ENCODE data around the gene PEX7. TPM values are rescaled to one million over a fixed set of nuclear protein-coding genes. Genes with fewer than 3 reads are reported as not detected.
A peak's percentile ranks its signal among the peaks of the same experiment; 100 is the strongest.
"Not testable (repeated sequence)": the region's sequence is repeated elsewhere in the genome, so short reads cannot be mapped to it uniquely, and the experiment has no call there.

The PEX7 gene
- total RNA-seq, 1 donor from 2014 or later: 7.4 TPM

GRCh38 chr6:136790411-136791295, 31.7 kb upstream of the PEX7 start:
- no peak for DNase-seq (ENCODE audit: extremely low read depth, low read depth, low spot score)

DNA sequence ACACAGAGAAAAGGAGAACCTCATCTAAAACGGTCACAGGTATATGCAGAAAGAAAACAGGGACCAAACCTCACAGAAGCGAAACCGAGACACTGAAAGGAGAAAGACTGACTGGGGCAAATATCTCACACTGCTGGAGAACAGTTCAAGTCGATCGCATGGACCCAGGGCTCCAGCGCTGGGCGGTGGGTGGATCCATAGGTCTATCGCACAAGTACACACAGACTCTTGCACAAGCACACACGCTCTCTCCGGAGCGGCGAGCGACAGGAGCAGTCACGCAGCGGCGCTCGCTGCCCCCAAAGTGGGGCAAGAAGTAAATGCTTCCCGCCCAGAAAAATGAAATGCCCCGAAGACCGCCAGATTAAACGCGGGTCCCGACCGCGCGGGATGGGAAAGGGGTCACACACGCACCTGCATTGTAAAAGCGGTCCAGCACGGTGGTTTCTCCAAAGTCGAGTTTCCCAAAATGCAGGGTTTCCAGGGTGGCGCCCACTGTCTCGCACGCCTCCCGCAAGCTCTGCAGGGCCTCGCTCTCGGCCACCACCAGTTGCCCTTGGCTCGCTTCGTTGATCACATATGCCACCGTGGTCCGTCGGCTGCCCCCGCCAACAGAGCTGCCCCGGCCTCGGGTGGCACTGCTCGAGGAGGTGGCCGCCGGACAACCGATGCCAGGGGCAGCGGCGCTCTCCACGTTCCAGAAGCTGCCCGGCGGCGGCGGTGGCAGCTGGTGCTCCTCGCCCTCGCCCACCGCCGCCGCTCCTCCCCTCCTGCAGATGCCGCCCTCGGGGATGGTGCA, 30.9 kb upstream of the PEX7 start:
- DNase-seq (ENCODE audit: extremely low read depth, low read depth, low spot score): no peak

DNA sequence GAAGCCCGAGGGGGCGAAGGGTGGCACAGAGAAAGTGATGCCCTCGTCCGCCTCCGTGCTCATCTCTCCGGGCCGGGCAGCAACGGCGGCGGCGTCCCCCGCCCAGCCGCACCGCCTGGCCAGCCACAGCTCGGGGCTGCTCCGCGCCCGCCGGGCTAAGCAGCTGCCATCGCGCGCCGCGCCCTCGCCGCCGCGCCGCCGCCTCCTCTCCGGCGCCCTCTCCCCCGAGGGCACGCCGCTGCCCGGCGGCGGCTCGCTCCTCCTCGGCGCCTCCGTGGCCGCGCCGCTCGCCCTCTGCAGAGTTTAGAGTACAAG, 30.3 kb upstream of the PEX7 start:
- DNase-seq (ENCODE audit: extremely low read depth, low read depth, low spot score): no peak

GRCh38 chr6:136792410-136793262, 29.8 kb upstream of the PEX7 start, which contains the start of gene MAP3K5:
Gene MAP3K5, minus strand, starts transcription at chr6:136792477. Its CDS starts 320 bp downstream, at chr6:136792157.
- no peak for DNase-seq (ENCODE audit: extremely low read depth, low read depth, low spot score)

- DNase-seq (ENCODE audit: extremely low read depth, low read depth, low spot score): no peak
Observed at GRCh38 chr6:136793363-136793762, 29.0 kb upstream of the PEX7 start.

DNA sequence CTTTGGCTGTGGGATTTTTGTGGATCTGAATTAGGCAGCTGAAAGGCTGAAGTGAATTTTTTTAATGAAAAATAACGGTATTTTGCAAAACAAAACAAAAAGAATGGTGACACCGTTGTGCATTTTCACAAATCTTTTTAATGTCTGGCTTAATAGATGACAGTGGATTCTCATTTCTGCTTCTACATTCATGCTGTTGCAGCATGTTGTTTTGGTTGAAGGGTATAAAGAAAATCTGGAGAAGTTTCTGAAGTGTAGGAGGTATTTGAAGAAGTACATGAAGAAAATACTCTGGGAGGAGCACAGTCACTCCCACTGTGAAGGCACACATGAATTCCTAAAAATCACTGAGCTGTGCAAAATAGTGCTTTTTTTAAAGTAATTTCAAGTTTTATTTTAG, 27.0 kb upstream of the PEX7 start:
- no peak for DNase-seq (ENCODE audit: extremely low read depth, low read depth, low spot score)

- DNase-seq (ENCODE audit: extremely low read depth, low read depth, low spot score): no peak
Observed at GRCh38 chr6:136795996-136796395, 26.4 kb upstream of the PEX7 start.

- DNase-seq (ENCODE audit: extremely low read depth, low read depth, low spot score): no peak
Observed at GRCh38 chr6:136798044-136798443, 24.3 kb upstream of the PEX7 start.

- no peak for DNase-seq (ENCODE audit: extremely low read depth, low read depth, low spot score)
Observed at GRCh38 chr6:136801581-136801980, 20.8 kb upstream of the PEX7 start.

- DNase-seq (ENCODE audit: extremely low read depth, low read depth, low spot score): no peak
Observed at GRCh38 chr6:136803608-136804007, 18.8 kb upstream of the PEX7 start.

- no peak for DNase-seq (ENCODE audit: extremely low read depth, low read depth, low spot score)
Observed at GRCh38 chr6:136809091-136809860, 13.1 kb upstream of the PEX7 start.

GRCh38 chr6:136811272-136811671, 11.1 kb upstream of the PEX7 start:
- DNase-seq (ENCODE audit: extremely low read depth, low read depth, low spot score): no peak

- no peak for DNase-seq (ENCODE audit: extremely low read depth, low read depth, low spot score)
Observed at GRCh38 chr6:136812174-136812573, 10.2 kb upstream of the PEX7 start.

DNA sequence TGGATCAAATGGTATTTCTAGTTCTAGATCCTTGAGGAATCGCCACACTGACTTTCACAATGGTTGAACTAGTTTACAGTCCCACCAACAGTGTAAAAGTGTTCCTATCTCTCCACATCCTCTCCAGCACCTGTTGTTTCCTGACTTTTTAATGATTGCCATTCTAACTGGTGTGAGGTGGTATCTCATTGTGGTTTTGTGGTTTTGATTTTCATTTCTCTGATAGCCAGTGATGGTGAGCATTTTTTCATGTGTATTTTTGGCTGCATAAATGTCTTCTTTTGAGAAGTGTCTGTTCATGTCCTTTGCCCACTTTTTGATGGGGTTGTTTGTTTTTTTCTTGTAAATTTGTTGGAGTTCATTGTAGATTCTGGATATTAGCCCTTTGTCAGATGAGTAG, 6.8 kb upstream of the PEX7 start:
- not testable (repeated sequence) for DNase-seq (ENCODE audit: extremely low read depth, low read depth, low spot score)

DNA sequence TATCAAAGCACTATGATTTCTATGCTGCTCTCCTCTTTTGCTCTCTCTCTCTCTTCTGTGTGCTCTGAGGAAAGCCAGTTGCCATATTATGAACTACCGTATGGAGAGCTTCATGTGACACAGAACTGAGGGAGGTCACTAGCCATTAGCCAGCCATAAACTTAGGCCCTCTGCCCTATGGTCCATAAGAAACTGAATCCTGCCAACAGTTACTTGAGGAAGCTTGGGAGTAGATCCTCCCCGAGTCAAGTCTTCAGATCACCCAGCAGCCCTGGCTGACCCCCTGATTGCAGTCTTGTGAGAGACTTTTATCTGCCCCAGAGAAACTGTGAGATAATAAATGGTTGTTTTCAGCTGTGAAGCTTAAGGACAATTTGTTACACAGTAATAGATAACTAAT, 5.7 kb upstream of the PEX7 start:
- no peak for DNase-seq (ENCODE audit: extremely low read depth, low read depth, low spot score)

DNA sequence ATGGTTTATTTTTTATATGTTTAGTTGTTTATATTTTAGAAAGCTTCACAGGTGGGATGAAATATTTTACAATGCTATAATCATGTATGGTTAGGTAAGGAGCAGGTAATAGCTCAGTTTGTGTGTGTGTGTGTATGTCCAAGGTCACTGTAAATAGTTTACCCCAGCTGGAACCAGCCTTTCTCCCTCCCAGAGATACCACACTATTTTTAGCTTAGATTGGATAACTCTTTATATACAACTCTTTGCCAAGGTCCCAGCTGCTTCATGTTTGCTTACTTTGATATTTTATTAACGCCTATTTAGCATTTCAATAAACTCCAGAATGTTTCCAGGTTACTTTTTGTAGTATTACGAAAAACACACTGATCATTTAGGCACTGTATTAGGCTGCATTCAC, 1.8 kb upstream of the PEX7 start:
- DNase-seq (ENCODE audit: extremely low read depth, low read depth, low spot score): no peak

- peak; percentile 14 for DNase-seq (ENCODE audit: extremely low read depth, low read depth, low spot score)
Observed at GRCh38 chr6:136822046-136822375, 381 bp upstream of the PEX7 start.

- DNase-seq (ENCODE audit: extremely low read depth, low read depth, low spot score): no peak
Observed at GRCh38 chr6:136823128-136823660, 802 bp downstream of the PEX7 start.

GRCh38 chr6:136826216-136826615, 3.8 kb downstream of the PEX7 start:
- no peak for DNase-seq (ENCODE audit: extremely low read depth, low read depth, low spot score)

GRCh38 chr6:136831873-136832562, 9.6 kb downstream of the PEX7 start:
- no peak for DNase-seq (ENCODE audit: extremely low read depth, low read depth, low spot score)

Data from glomerular endothelial cell (primary cell).